CMK (cell line): ENCODE measurements around the gene SLC35B3.
"Not testable (repeated sequence)": the region's sequence is repeated elsewhere in the genome, so short reads cannot be mapped to it uniquely, and the experiment has no call there.

Experiments
- DNase-seq: peaks from one replicate; pipeline ENCODE4 v3.0.0-alpha.2; 2010; ENCODE audit warnings: low read depth

The SLC35B3 gene

DNA sequence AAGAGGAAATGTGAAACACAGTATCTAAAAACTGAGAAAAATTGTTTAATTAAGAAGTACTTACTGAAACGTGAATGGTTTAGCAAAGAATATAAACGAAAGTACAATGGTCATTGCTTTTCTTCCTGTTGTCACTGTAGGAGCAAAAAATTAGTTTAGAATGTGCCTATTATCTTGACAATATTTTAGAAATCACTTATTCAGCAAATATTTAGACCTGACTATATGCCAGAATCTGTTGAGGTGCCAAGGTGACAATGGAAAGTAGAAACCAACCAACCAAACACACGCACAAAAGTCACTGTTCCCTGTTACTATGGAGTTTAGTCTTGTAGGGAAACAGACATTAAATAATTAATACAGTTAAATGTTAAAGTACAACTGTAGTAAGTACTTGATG lies 20.5 kb downstream of the SLC35B3 start:
- no peak for DNase-seq

DNA sequence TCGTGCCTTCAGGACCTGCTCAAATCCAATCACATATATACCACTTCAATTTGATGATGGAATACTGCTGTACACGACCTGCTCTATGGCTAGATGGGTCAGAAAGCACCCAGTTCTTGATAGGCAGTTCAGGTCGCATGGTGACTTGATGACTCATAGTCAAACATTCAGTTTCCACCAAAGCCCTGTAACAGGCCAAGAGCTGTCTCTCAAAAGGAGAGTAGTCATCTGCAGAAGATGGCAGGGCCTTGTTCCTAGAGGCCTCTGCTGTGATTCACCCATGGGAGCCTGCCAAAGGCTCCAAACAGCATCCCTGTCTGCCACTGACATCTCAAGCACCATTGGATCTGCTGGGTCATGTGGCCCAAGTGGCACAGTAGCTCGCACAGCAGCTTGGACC lies 29.4 kb downstream of the SLC35B3 start:
- not testable (repeated sequence) for DNase-seq

DNA sequence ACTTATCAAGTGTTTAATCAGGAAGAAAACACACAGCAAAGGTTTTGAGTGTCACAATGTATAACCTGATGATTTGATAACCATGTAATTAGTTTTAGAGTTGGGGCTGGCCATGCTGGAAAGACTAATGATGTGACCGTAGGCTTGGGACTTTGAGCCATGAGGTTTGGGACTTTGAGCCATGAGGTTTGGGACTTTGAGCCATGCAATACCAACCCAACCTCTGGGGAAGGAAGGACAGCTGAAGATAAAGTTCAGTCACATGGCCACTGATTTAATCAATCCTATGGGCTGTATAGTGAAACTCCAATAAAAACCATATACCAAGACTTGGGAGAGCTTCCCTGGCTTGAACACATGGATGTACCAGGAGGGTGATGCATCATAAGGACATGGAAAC lies 32.8 kb downstream of the SLC35B3 start:
- DNase-seq: no peak

DNA sequence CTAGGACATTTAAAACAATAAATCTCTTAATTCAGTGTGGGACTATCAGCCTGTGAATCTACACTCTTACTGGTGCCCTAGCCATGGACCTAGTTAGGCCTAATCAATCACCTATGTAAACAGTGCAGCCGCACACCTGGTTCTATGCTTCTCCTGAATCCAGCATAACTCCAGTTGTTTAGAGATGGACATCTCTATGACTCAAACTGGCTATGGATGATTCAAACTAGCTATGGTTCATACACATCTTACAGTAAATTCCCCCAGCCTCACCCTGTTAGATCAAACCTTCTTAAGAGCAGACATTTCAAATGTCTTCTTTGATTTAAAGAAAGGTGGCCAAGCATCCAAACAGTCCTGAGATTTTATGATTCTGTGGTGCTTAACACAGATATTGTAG lies 34.7 kb downstream of the SLC35B3 start:
- DNase-seq: no peak

DNA sequence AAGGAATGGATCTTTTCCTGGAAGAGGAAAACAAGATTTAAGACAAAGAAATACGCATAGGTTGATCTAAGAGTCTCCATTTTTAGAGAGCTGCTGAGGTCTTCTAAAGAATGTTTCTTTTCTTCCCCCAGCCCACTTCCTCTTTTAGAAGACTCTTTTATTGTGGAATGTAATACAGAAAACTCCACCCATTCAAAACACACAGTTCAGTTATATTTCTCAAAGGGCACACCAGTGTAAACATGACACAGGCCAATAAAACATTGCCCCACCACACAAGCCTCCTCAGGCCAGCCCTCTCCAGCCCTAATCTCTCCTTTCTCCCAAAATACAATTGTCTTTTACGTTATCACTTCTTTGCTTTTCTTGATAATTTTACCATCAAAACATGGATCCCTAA lies 42.8 kb downstream of the SLC35B3 start:
- no peak for DNase-seq

DNA sequence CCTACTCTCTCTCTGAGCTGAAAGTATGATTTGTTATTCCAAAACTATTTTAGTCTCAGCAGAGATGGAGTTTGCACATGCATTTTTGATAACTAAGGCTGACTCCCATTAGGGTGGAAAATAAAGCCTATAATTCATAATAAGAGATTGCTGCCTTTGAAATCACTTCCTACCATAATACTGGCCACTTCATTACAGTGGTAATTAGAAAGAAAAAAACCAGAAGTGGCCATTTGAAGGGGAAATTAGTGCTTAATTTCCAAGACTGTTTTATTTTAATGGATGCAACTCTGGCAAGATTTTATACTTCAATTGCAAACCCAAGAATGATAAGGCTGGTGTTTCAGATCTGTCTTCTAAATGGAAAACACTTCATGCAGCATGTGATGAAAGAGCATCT lies 43.4 kb downstream of the SLC35B3 start:
- DNase-seq: no peak

DNA sequence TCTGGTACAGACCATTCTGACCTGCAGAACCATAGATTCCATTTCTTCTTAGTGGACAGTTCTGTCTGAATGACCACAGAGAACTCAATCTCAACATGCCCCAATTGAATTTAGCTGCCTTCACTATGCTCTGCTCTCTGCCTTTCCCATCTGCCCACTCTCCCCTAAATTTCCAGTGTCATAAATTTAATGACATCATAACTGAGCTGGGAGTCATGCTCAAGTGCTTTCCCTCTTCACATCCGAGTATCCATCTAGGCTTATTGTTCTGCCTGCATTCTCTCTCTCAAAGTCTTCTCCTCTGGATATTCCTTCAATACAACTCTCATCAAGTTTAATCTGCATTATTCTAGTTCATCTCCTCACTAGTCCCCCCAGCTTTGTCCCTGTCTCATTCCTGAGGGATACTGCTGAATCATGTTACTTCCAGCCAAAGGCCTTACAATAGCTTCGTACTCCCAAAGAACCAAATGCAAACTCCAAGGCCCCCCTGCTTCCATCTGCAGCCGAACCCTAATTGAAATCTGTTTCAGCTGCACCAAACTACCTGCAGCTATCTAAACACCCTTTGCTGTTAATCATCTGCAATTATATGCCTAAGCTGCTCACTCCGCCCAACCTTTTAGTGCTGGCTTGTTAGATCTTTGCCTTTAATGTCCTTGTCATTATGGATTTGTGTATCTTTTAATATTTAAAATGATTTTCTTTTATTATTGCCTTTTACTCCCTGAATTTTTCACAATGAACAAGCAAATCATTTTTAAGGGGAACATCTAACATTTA lies 46.1 kb downstream of the SLC35B3 start:
- DNase-seq: no peak

DNA sequence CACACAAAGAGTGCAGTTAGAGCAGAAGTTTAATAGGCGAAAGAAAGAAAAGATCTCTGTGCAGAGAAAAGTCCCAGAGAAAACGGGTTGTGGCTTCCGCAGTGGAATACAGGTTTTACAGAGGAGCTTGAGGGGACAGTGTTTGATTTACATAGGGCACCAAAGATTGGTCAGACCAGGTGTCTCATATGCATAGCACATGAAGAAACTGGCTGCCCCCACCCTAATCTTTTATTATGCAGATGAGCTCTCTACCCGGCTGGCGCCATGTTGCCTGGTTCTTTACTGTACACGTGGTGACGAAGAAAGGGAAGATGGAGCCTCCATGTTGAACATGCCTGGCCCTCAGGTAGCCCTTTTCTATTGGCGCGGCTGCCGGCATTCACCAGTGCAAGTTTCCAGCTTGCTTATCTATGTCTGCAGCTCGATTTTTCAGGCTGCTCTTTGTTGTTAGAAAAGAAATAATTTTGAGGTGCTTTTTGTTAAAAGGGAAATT lies 47.4 kb downstream of the SLC35B3 start:
- no peak for DNase-seq

DNA sequence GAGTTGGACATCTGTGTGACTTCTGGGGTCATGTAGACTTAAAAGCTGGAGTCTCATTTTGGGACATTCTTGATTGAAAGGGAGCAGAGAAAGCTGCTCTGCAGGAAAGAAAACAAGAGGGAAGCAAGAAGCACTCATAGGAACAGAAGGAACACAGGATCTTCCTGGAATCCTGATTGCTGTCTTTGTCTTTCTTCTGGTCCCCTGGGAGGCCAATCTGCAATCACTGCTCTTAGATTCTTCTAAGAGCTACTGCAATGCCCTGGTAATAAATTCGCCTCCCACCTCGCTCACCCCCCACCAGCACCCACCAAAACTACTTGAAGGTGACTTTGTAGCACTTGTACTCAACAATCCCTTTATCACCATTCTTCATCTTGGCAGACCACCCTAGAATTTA lies 51.8 kb downstream of the SLC35B3 start:
- no peak for DNase-seq

DNA sequence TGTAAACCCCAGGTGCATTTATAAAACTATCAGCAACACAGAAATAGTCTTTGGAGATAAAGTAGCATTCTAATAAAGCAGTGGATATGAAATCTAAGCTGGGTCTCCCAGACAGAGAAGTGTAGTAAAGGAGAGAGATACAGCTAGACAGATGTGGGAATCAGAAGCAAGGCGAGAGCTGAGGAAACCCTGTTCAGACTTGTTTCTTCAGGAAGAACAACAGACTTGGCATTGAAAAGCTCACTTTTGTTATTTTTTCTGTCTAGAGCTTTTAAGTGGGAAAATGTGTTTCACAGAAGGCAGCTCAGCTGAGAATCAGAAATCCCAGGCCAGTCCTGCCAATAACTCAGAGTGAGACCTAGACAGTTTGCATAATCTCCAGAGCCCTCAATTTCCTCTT lies 52.9 kb downstream of the SLC35B3 start:
- DNase-seq: no peak

DNA sequence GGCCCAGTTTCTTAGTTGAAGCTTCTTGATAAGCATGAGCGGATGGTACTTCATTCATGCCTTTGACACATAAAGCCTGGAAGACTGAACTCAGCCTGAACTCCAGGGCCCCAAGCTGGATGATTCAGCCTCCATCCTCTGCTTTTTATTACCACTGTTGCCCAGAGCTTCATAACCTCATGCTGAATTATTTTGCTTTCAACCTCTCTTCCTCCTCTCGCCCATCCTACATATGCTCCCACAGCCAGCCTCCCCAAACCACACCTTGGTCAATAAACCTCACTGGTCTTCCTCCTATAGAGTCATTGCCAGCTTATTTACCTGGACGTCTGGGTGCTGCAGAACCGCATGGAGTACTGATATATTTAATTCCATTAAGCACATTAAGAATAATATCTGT lies 59.4 kb downstream of the SLC35B3 start:
- no peak for DNase-seq
